Mucosa of rectum (tissue), 2 donors: Measurements from ENCODE around the gene KRTAP10-3.
"Not testable (repeated sequence)": the region's sequence is repeated elsewhere in the genome, so short reads cannot be mapped to it uniquely, and the experiment has no call there.

Experiments
- H3K27ac ChIP-seq, 2 donors: one replicate each; pipeline ENCODE4 v1.7.0; 2013; ENCODE audit warnings: inconsistent platforms in 2 of 2, low read depth in 2 of 2, low read length in 2 of 2
- H3K27me3 ChIP-seq, 2 donors: one replicate each; pipeline ENCODE4 v1.7.0; 2013; ENCODE audit warnings: low read length in 2 of 2; ENCODE audit not compliant: control insufficient read depth in 2 of 2, insufficient read depth in 2 of 2
- H3K36me3 ChIP-seq, 2 donors: one replicate each; pipeline ENCODE4 v1.7.0; 2013; ENCODE audit warnings: low read length in 2 of 2; ENCODE audit not compliant: control insufficient read depth in 2 of 2, insufficient read depth in 2 of 2
- H3K4me1 ChIP-seq, 2 donors: one replicate each; pipeline ENCODE4 v1.7.0; 2013; ENCODE audit warnings: low read length in 2 of 2, mild to moderate bottlenecking in 1 of 2; ENCODE audit not compliant: control insufficient read depth in 2 of 2, insufficient read depth in 2 of 2
- H3K4me3 ChIP-seq, 2 donors: one replicate each; pipeline ENCODE4 v1.7.0; 2013; ENCODE audit warnings: low read length in 2 of 2
- H3K9ac ChIP-seq, 2 donors: one replicate each; pipeline ENCODE4 v1.7.0; 2013; ENCODE audit warnings: low read length in 2 of 2, low read depth in 1 of 2, mild to moderate bottlenecking in 1 of 2
- H3K9me3 ChIP-seq, 2 donors: one replicate each; pipeline ENCODE4 v1.7.0; 2013; ENCODE audit warnings: low read length in 2 of 2; ENCODE audit not compliant: control insufficient read depth in 2 of 2
- donor health status: healthy.
- donor health status: Normal muscosa, but diverticular disease.

KRTAP10-3 gene

DNA sequence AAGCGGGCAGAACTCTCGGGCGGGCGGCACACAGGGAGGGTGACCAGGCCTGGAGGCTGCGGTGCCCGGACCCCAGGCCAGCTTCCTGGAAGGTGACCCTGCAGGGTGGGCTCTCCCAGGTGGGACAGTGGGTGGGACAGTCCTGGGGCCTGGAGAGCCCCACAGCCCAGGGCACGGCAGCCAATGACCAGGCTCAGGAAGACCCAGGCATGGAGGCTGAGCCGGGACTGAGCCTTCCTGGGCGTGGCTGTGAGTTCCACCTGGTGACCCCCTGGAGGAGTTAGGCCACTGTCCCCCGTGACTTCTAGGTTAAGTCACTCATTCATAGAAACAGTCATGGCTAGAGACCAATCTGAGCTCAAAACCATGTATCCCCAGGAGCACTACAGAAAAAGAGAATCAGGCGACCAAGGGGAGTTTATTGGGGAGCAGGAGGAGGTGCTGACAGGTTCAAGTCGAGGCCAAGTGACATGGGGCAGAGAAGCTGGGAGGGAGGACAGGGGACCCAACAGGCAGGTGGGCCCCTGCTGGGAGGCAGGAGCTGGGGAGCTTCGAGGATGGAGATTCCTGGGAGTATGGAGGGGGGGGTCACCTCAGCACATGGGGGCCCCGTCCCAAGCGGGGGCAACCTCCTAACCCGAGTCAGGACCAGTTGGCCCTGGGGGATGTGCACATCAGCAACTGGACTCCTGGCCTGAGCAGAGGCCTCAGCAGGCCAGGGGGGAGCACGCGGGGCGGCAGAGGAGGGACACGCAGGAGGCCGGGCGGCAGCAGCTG is 20.6 kb upstream of the KRTAP10-3 start:
- peaks cover 0 to 3% of the 10 kb centered on the region in 2 donors for H3K27me3 ChIP-seq
- peaks cover 3 to 21% of the 10 kb centered on the region in 2 donors for H3K4me1 ChIP-seq
- no peak overlapping the region for H3K4me3 ChIP-seq
- H3K9ac ChIP-seq = no peak overlapping the region
- no peak overlapping the region for H3K27ac ChIP-seq
- H3K36me3 ChIP-seq = no peaks in the 10 kb centered on the region
- peaks cover 0 to 2% of the 10 kb centered on the region in 2 donors for H3K9me3 ChIP-seq

DNA sequence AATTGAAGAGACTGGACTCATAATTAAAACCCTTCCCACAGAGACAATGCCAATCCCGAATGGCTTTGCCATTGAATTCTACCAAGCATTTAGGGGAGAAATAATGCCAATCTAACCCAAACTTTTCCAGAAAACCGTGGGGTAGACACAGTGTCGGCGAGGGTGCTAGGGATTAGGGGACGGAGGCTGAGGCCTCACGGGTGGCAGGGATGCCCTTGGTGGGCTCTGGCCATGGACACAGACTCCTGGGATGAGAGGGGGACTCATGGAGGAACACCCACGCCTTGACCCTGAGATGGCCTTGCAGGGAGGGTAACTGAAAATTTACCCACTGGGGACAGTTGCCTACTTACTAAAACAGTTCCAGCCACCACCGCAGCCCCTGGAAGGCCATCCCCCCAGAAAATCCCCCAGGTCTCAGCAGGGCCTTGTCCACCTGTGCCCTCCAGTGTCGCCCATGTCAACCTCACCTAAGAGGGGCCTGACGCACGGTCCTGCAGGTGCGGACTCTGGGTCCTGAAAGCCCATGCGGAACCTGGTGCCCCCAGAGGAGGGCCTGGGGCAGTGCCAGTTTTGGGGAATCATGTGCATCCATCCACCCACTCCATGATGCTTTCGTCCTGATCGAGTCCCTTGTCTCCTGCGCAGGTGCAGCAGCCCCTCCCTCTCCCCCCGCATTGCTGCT is 19.9 kb upstream of the KRTAP10-3 start:
- Histone ChIP-seq H3K27ac (no peak overlapping the region), H3K9me3 (peaks cover 0 to 2% of the 10 kb centered on the region in 2 donors), H3K27me3 (peaks cover 0 to 3% of the 10 kb centered on the region in 2 donors), H3K36me3 (no peaks in the 10 kb centered on the region), H3K9ac (no peak overlapping the region), H3K4me3 (no peak overlapping the region), H3K4me1 (peaks cover 3 to 22% of the 10 kb centered on the region in 2 donors)

DNA sequence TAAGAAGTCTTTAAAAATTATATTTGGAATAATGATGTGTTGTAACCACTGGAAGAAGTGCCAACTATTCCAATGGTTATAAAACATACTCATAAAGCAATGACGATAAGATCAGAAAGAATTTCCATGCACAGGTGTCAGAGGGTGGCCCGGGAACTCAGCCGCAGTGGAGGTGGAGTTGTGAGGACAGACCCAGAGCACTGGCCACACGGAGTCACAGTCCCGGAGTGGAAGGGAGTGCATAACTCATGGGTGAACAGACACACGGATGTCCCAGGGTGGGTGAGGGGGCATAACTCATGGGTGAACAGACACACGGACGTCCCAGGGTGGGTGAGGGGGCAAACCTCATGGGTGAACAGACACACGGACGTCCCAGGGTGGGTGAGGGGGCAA is 17.4 kb upstream of the KRTAP10-3 start:
- no peaks in the 10 kb centered on the region for H3K9me3 ChIP-seq
- H3K27me3 ChIP-seq = peaks cover 0 to 3% of the 10 kb centered on the region in 2 donors
- H3K36me3 ChIP-seq = no peaks in the 10 kb centered on the region
- no peak overlapping the region for H3K9ac ChIP-seq
- H3K4me3 ChIP-seq = no peak overlapping the region
- peaks cover 3 to 22% of the 10 kb centered on the region in 2 donors for H3K4me1 ChIP-seq
- H3K27ac ChIP-seq = no peak overlapping the region

DNA sequence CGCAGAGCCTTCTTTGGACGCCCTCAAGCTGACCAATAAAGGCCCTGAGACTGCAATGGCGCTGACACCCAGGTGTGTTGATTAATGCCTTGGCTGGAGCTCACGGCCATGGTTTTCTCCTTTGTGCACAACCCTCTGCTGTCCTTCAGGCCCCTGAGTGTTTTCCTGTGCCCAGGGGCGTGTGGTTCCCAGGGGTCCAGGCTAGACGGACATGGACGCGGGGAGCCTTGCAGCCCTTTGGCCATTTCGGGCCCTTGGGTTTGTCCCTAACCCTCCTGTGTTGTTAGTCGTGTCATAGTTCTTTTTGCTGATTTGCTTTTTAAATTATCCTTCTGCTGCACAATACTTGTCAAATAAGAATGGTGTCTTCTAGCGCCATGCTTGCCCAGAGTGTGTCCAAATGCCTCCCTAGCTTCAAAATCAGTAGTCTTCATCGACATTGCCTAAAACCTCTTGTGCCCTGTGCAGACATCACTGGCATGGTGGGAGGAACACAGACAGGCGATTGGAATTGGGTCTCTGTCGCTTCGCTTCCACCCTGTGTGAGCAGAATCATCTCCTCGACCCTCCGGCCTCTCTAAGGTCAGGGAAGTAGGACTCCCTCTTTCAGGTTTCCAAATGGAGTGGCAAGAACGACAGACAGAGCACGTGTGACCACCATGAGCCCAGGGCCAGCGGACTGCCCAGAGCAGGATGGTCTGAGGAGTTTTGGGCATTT is 16.9 kb upstream of the KRTAP10-3 start:
- no peak overlapping the region for H3K4me3 ChIP-seq
- peak overlapping the region in 1 of 2 donors; percentile 6 for H3K27ac ChIP-seq
- H3K9me3 ChIP-seq = no peaks in the 10 kb centered on the region
- peaks cover 3 to 21% of the 10 kb centered on the region in 2 donors for H3K4me1 ChIP-seq
- H3K27me3 ChIP-seq = peaks cover 0 to 3% of the 10 kb centered on the region in 2 donors
- H3K36me3 ChIP-seq = no peaks in the 10 kb centered on the region
- H3K9ac ChIP-seq = no peak overlapping the region

DNA sequence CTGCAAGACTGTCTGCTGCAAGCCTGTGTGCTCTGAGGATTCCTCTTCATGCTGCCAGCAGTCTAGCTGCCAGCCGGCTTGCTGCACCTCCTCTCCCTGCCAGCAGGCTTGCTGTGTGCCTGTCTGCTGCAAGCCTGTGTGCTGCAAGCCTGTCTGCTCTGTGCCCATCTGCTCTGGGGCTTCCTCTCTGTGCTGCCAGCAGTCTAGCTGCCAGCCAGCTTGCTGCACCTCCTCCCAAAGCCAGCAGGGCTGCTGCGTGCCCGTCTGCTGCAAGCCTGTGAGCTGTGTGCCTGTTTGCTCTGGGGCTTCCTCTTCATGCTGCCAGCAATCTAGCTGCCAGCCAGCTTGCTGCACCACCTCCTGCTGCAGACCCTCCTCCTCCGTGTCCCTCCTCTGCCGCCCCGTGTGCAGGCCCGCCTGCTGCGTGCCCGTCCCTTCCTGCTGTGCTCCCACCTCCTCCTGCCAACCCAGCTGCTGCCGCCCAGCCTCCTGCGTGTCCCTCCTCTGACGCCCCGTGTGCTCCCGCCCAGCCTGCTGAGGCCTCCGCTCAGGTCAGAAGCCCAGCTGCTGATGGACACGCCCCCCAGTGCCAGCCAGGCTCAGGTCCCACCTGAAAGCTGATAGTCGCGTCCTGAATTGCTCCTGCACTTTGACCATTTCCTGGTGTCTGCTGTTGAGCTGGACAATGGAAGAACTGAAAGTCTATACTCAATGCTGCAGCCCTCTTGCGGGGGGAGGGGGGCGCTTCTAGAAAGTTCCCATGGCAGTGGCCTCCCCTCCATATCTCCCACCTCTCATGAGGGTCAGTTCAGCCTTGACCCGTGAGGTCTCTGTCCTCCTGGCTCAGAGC is 16.1 kb upstream of the KRTAP10-3 start:
- Histone ChIP-seq H3K4me1 (peaks cover 3 to 16% of the 10 kb centered on the region in 2 donors), H3K36me3 (no peaks in the 10 kb centered on the region), H3K27me3 (peaks cover 0 to 3% of the 10 kb centered on the region in 2 donors), H3K27ac (peak overlapping the region in 1 of 2 donors; percentile 6), H3K4me3 (peak overlapping the region in 1 of 2 donors; percentile 53), H3K9ac (no peak overlapping the region), H3K9me3 (no peaks in the 10 kb centered on the region)

DNA sequence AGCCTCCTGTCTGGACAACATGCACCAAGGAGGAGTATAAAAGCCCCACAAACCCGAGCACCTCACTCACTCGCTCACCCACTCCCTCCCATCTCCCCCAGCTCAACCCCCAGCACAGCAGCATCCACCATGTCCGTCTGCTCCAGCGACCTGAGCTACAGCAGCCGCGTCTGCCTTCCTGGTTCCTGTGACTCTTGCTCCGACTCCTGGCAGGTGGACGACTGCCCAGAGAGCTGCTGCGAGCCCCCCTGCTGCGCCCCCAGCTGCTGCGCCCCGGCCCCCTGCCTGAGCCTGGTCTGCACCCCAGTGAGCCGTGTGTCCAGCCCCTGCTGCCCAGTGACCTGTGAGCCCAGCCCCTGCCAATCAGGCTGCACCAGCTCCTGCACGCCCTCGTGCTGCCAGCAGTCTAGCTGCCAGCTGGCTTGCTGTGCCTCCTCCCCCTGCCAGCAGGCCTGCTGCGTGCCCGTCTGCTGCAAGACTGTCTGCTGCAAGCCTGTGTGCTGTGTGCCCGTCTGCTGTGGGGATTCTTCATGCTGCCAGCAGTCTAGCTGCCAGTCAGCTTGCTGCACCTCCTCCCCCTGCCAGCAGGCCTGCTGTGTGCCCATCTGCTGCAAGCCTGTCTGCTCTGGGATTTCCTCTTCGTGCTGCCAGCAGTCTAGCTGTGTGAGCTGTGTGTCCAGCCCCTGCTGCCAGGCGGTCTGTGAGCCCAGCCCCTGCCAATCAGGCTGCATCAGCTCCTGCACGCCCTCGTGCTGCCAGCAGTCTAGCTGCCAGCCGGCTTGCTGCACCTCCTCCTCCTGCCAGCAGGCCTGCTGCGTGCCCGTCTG is 15.2 kb upstream of the KRTAP10-3 start, which contains the start of gene KRTAP10-4:
TSS of gene KRTAP10-4 (plus strand) at position 100 of the 827 bp plus-strand sequence. CDS start at position 130, 30 bp downstream.
- Histone ChIP-seq H3K4me3 (peak within 1 kb of the TSS in 1 of 2 donors; percentile 53), H3K4me1 (peaks cover 3 to 16% of the 10 kb centered on the region in 2 donors)
- H3K27me3 ChIP-seq, H3K27ac ChIP-seq, H3K36me3 ChIP-seq, H3K9me3 ChIP-seq, H3K9ac ChIP-seq: not testable (repeated sequence)

DNA sequence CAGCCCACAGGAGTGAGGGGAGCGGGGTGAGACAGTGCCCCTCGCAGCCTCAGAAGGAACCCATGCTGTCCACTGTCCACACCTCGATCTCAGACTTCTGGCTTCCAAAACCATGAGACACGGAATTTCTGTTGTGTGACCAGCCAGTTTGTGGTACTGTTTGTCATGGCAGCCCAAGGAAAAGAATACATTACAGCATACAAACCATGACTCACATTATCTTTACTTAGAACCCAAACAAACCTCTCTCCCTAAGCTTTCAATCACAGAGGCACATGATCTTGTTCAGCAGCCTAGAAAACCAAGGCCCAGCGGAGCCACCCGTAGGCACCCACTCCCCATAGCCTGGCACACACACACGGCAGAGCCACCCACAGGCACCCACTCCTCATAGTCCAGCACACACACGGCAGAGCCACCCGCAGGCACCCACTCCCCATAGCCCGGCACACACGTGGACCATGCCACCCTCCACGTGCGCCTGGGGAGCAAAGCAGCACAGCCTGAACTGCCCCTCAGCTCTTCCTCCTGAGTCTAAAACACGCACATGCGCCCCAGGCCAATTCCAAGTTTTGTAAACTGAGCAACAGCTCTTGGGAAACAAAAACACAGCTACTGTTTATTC is 14.5 kb upstream of the KRTAP10-3 start:
- H3K4me1 ChIP-seq = peaks cover 3 to 16% of the 10 kb centered on the region in 2 donors

DNA sequence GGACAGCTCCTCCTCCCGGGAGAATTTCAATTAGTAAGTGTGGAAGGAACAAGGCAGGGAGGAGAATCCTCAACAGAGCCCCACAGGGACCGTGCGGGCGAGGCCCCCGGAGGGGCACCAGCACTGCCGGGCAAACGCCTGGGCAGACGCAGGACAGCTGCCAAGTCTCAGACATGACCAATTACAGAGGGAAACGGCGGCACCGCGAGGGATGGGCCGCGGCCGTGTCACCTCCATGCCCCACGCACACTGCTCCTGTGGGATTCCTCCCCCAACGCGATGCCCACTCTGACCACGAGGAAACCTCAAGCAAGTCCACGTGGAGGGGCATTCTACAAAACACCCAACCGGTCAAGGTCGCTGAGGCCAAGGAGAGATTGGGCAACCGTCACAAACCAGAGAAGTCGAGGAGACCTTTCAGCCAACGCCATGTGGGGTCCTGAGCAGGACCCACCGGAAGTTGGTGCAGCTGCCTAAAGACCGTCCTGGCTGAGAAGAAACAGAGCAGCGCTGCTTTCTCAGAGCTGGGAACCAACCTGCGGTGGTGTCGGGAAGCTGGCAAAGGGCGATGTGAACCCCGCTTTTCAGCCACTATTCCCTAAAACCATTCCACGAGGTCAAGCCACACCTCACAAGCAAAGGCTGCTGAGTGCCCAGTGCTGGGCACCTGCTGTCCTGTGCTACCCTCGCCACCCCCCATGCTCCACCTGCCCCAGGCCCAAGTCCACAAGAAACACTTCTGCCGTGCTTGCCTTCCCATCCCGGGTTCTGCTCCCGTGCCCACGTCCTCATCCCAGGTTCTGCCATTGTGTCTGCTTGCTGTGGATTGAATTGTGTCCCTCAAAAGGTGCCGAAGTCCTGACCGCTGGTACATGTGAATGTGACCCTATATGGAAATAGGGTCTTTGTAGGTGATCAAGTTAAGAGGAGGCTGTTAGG is 13.5 kb upstream of the KRTAP10-3 start:
- no peaks in the 10 kb centered on the region for H3K9me3 ChIP-seq

More for the DNA sequence above, 14.5 kb upstream of the KRTAP10-3 start:
- Histone ChIP-seq H3K36me3 (no peaks in the 10 kb centered on the region), H3K4me3 (no peak overlapping the region), H3K9me3 (no peaks in the 10 kb centered on the region), H3K27ac (no peak overlapping the region), H3K9ac (no peak overlapping the region), H3K27me3 (peaks cover 0 to 3% of the 10 kb centered on the region in 2 donors)

More for the DNA sequence above, 13.5 kb upstream of the KRTAP10-3 start:
- Histone ChIP-seq H3K4me1 (peaks cover 3 to 16% of the 10 kb centered on the region in 2 donors), H3K9ac (no peak overlapping the region), H3K27me3 (peaks cover 0 to 3% of the 10 kb centered on the region in 2 donors), H3K4me3 (no peak overlapping the region), H3K36me3 (no peaks in the 10 kb centered on the region), H3K27ac (no peak overlapping the region)
